Astrocyte of the spinal cord (primary cell): ENCODE measurements around the gene ZNF804B.

Experiments
- DNase-seq: peaks from one replicate; pipeline ENCODE4 v3.0.0; 2011; ENCODE audit warnings: low read depth, low spot score
- H3K4me3 ChIP-seq: 2 replicates; pipeline ENCODE4 v1.5.1; 2011; ENCODE audit warnings: low read depth, mild to moderate bottlenecking, low read length, moderate library complexity
- CTCF ChIP-seq: IDR thresholded peaks from 2 replicates; pipeline ENCODE4 v1.5.1; 2012; ENCODE audit warnings: low read depth, mild to moderate bottlenecking, low read length, inconsistent platforms
- in situ Hi-C: cut with HindIII; loops from 2 replicates; pipeline ENCODE4 v1.10.0; 2017; ENCODE audit warnings: low sequenced_read_pairs

Gene ZNF804B

GRCh38 chr7:88885131-88885530 lies 125.6 kb downstream of the ZNF804B start:
- in situ Hi-C loops: no loop called here
- H3K4me3 ChIP-seq: no peak overlapping the region
- no peak for DNase-seq
- TF ChIP-seq CTCF: no peak

- no peak for TF ChIP-seq CTCF
- no peak overlapping the region for H3K4me3 ChIP-seq
- DNase-seq: no peak
- in situ Hi-C loops: no loop called here
These were observed 129.2 kb downstream of the ZNF804B start for GRCh38 chr7:88888684-88889083.

GRCh38 chr7:88910516-88910915 lies 151.0 kb downstream of the ZNF804B start:
- TF ChIP-seq CTCF: no peak
- in situ Hi-C loops: no loop called here
- H3K4me3 ChIP-seq: no peak overlapping the region
- no peak for DNase-seq

GRCh38 chr7:88912852-88913251 lies 153.4 kb downstream of the ZNF804B start:
- no peak for DNase-seq
- no peak for TF ChIP-seq CTCF
- no peak overlapping the region for H3K4me3 ChIP-seq
- in situ Hi-C loops: no loop called here

- no peak for TF ChIP-seq CTCF
- in situ Hi-C loops: no loop called here
- no peak overlapping the region for H3K4me3 ChIP-seq
- no peak for DNase-seq
These were observed 156.1 kb downstream of the ZNF804B start for GRCh38 chr7:88915615-88916014.

- H3K4me3 ChIP-seq: no peak overlapping the region
- TF ChIP-seq CTCF: no peak
- in situ Hi-C loops: no loop called here
- DNase-seq: peak; percentile 16
These were observed 160.1 kb downstream of the ZNF804B start for GRCh38 chr7:88919478-88920131.
